MM.1S (cell line): ENCODE measurements around the gene DPY19L1.

Source experiments
- CTCF ChIP-seq: fragments of 300-600 bp; sonication (generic); IDR thresholded peaks from 2 replicates; pipeline ENCODE4 v1.5.1; 2016; ENCODE audit warnings: antibody characterized with exemption, low read length, mixed read lengths
- EZH2 ChIP-seq: fragments of 300-600 bp; sonication (generic); optimal IDR thresholded peaks from 2 replicates; pipeline ENCODE3; 2017; ENCODE audit warnings: low read depth, mild to moderate bottlenecking, antibody characterized with exemption, low read length, mixed read lengths
- EZH2phosphoT487 ChIP-seq: fragments of 300-600 bp; sonication (generic); IDR thresholded peaks from 2 replicates; pipeline ENCODE4 v1.6.1; 2018; ENCODE audit warnings: antibody characterized with exemption, low read length

GRCh38 chr7:34900891-34901513 lies 136.3 kb downstream of the DPY19L1 start:
- TF ChIP-seq CTCF (peak; percentile 8; the same call in 1 of the 2 replicates), EZH2phosphoT487 (no peak), EZH2 (no peak)
